Measurements from ENCODE around the gene SMAD2.

Gene SMAD2

GRCh38 chr18:47826157-47827074 is 104.0 kb downstream of the SMAD2 start:
- Mint-ChIP-seq H3K4me3 (no peak overlapping the region), H3K9me3 (peaks cover 6% of the 10 kb centered on the region), H3K27ac (no peak overlapping the region), H3K36me3 (ENCODE audit: low read depth) (peaks cover 61% of the 10 kb centered on the region), H3K4me1 (no peaks in the 10 kb centered on the region), H3K27me3 (no peaks in the 10 kb centered on the region)
- DNase-seq, result no peak
- no peak for ATAC-seq

- no peak for DNase-seq
- Mint-ChIP-seq H3K4me1 (no peaks in the 10 kb centered on the region), H3K36me3 (ENCODE audit: low read depth) (peaks cover 32% of the 10 kb centered on the region), H3K9me3 (no peaks in the 10 kb centered on the region), H3K27me3 (no peaks in the 10 kb centered on the region), H3K4me3 (no peak overlapping the region), H3K27ac (no peak overlapping the region)
- ATAC-seq, result no peak
Measured at GRCh38 chr18:47821314-47821713, 109.1 kb downstream of the SMAD2 start.

- Mint-ChIP-seq H3K9me3 (no peaks in the 10 kb centered on the region), H3K27me3 (no peaks in the 10 kb centered on the region), H3K36me3 (ENCODE audit: low read depth) (peaks cover 16% of the 10 kb centered on the region), H3K4me3 (no peak overlapping the region), H3K27ac (no peak overlapping the region), H3K4me1 (no peaks in the 10 kb centered on the region)
- ATAC-seq (no peak), DNase-seq (no peak)
Measured at GRCh38 chr18:47817795-47818077, 112.7 kb downstream of the SMAD2 start.

- Mint-ChIP-seq H3K4me3 (no peak overlapping the region), H3K9me3 (no peaks in the 10 kb centered on the region), H3K27me3 (no peaks in the 10 kb centered on the region), H3K4me1 (no peaks in the 10 kb centered on the region), H3K36me3 (ENCODE audit: low read depth) (peaks cover 17% of the 10 kb centered on the region), H3K27ac (no peak overlapping the region)
- ATAC-seq (no peak), DNase-seq (no peak)
Measured at GRCh38 chr18:47817017-47817794, 113.3 kb downstream of the SMAD2 start.

- Mint-ChIP-seq H3K4me3 (no peak overlapping the region), H3K4me1 (no peaks in the 10 kb centered on the region), H3K9me3 (no peaks in the 10 kb centered on the region), H3K36me3 (ENCODE audit: low read depth) (peaks cover 13% of the 10 kb centered on the region), H3K27me3 (no peaks in the 10 kb centered on the region), H3K27ac (no peak overlapping the region)
- ATAC-seq, result no peak
- DNase-seq, result no peak
Measured at GRCh38 chr18:47815486-47816270, 114.8 kb downstream of the SMAD2 start.

GRCh38 chr18:47809420-47809819 is 121.0 kb downstream of the SMAD2 start:
- Mint-ChIP-seq H3K27ac (no peak overlapping the region), H3K4me3 (no peak overlapping the region), H3K4me1 (no peaks in the 10 kb centered on the region), H3K36me3 (ENCODE audit: low read depth) (peaks cover 13% of the 10 kb centered on the region), H3K27me3 (no peaks in the 10 kb centered on the region), H3K9me3 (no peaks in the 10 kb centered on the region)
- DNase-seq (no peak), ATAC-seq (no peak)

- DNase-seq (no peak), ATAC-seq (no peak)
- H3K4me3 Mint-ChIP-seq, result no peak overlapping the region
- H3K36me3 Mint-ChIP-seq (ENCODE audit: low read depth), result peaks cover 2% of the 10 kb centered on the region
- H3K9me3 Mint-ChIP-seq, result no peaks in the 10 kb centered on the region
- H3K27me3 Mint-ChIP-seq, result peaks cover 5% of the 10 kb centered on the region
- H3K27ac Mint-ChIP-seq, result no peak overlapping the region
- H3K4me1 Mint-ChIP-seq, result no peaks in the 10 kb centered on the region
Measured at GRCh38 chr18:47802802-47803201, 127.7 kb downstream of the SMAD2 start.

GRCh38 chr18:47801817-47802216 is 128.6 kb downstream of the SMAD2 start:
- no peak for ATAC-seq
- H3K36me3 Mint-ChIP-seq (ENCODE audit: low read depth), result peaks cover 2% of the 10 kb centered on the region
- no peak overlapping the region for H3K4me3 Mint-ChIP-seq
- no peaks in the 10 kb centered on the region for H3K4me1 Mint-ChIP-seq
- H3K27me3 Mint-ChIP-seq, result peaks cover 5% of the 10 kb centered on the region
- no peaks in the 10 kb centered on the region for H3K9me3 Mint-ChIP-seq
- no peak overlapping the region for H3K27ac Mint-ChIP-seq
- DNase-seq, result no peak

- no peak overlapping the region for H3K27ac Mint-ChIP-seq
- peaks cover 7% of the 10 kb centered on the region for H3K27me3 Mint-ChIP-seq
- no peak for DNase-seq
- no peak for ATAC-seq
- H3K4me3 Mint-ChIP-seq, result no peak overlapping the region
- H3K36me3 Mint-ChIP-seq (ENCODE audit: low read depth), result peaks cover 1% of the 10 kb centered on the region
- no peaks in the 10 kb centered on the region for H3K9me3 Mint-ChIP-seq
- no peaks in the 10 kb centered on the region for H3K4me1 Mint-ChIP-seq
Measured at GRCh38 chr18:47800756-47801155, 129.7 kb downstream of the SMAD2 start.

GRCh38 chr18:47800248-47800647 is 130.2 kb downstream of the SMAD2 start:
- ATAC-seq, result no peak
- H3K27ac Mint-ChIP-seq, result no peak overlapping the region

GRCh38 chr18:47799376-47799775 is 131.1 kb downstream of the SMAD2 start:
- no peaks in the 10 kb centered on the region for H3K36me3 Mint-ChIP-seq (ENCODE audit: low read depth)
- no peaks in the 10 kb centered on the region for H3K9me3 Mint-ChIP-seq
- no peak for ATAC-seq
- no peaks in the 10 kb centered on the region for H3K4me1 Mint-ChIP-seq
- H3K4me3 Mint-ChIP-seq, result no peak overlapping the region
- H3K27me3 Mint-ChIP-seq, result peaks cover 11% of the 10 kb centered on the region
- DNase-seq, result no peak
- no peak overlapping the region for H3K27ac Mint-ChIP-seq

More at GRCh38 chr18:47800248-47800647, 130.2 kb downstream of the SMAD2 start:
- Mint-ChIP-seq H3K9me3 (no peaks in the 10 kb centered on the region), H3K4me3 (no peak overlapping the region), H3K4me1 (no peaks in the 10 kb centered on the region), H3K36me3 (ENCODE audit: low read depth) (no peaks in the 10 kb centered on the region), H3K27me3 (peaks cover 11% of the 10 kb centered on the region)
- DNase-seq, result no peak

GRCh38 chr18:47798366-47798765 is 132.1 kb downstream of the SMAD2 start:
- no peak overlapping the region for H3K4me3 Mint-ChIP-seq
- H3K36me3 Mint-ChIP-seq (ENCODE audit: low read depth), result no peaks in the 10 kb centered on the region
- H3K4me1 Mint-ChIP-seq, result no peaks in the 10 kb centered on the region
- no peaks in the 10 kb centered on the region for H3K9me3 Mint-ChIP-seq
- no peak overlapping the region for H3K27ac Mint-ChIP-seq
- H3K27me3 Mint-ChIP-seq, result peaks cover 13% of the 10 kb centered on the region
- ATAC-seq (no peak), DNase-seq (no peak)

GRCh38 chr18:47797126-47797525 is 133.3 kb downstream of the SMAD2 start:
- H3K27me3 Mint-ChIP-seq, result peaks cover 13% of the 10 kb centered on the region
- no peaks in the 10 kb centered on the region for H3K36me3 Mint-ChIP-seq (ENCODE audit: low read depth)
- H3K27ac Mint-ChIP-seq, result no peak overlapping the region
- no peaks in the 10 kb centered on the region for H3K9me3 Mint-ChIP-seq
- no peak overlapping the region for H3K4me3 Mint-ChIP-seq
- ATAC-seq (no peak), DNase-seq (no peak)
- no peaks in the 10 kb centered on the region for H3K4me1 Mint-ChIP-seq

GRCh38 chr18:47795434-47795814 is 135.0 kb downstream of the SMAD2 start:
- Mint-ChIP-seq H3K9me3 (no peaks in the 10 kb centered on the region), H3K4me1 (no peaks in the 10 kb centered on the region), H3K27me3 (peaks cover 13% of the 10 kb centered on the region), H3K27ac (no peak overlapping the region), H3K36me3 (ENCODE audit: low read depth) (no peaks in the 10 kb centered on the region), H3K4me3 (no peak overlapping the region)
- ATAC-seq (no peak), DNase-seq (no peak)

Measured in activated naive CD8-positive, alpha-beta T cell treated with anti-CD3 and anti-CD28 coated beads, Interleukin-2, amount 50 U/mL, for 24 hours (primary cell).